Astrocyte (in vitro differentiated cells and primary cell): ENCODE data around the gene EFCAB6.

ENCODE experiments used
- CTCF ChIP-seq: IDR thresholded peaks from 2 replicates; pipeline ENCODE4 v1.5.1; 2011; ENCODE audit warnings: low read depth, mild to moderate bottlenecking, inconsistent platforms, low read length, moderate library complexity; ENCODE audit not compliant: insufficient read depth
- EZH2 ChIP-seq: IDR thresholded peaks from 2 replicates; pipeline ENCODE4 v1.6.1; 2012; ENCODE audit warnings: mild to moderate bottlenecking, low read length, inconsistent platforms; ENCODE audit not compliant: insufficient read depth

- no peak for TF ChIP-seq CTCF
- TF ChIP-seq EZH2, result no peak
These were observed 80.1 kb downstream of the EFCAB6 start for GRCh38 chr22:43731988-43732387.
